Measurements from ENCODE around the gene RFC4. TPM values are rescaled to one million over a fixed set of nuclear protein-coding genes. Genes with fewer than 3 reads are reported as not detected.

The RFC4 gene
- total RNA-seq, 1 experiment from 2014 or later, result 70.7 TPM

DNA sequence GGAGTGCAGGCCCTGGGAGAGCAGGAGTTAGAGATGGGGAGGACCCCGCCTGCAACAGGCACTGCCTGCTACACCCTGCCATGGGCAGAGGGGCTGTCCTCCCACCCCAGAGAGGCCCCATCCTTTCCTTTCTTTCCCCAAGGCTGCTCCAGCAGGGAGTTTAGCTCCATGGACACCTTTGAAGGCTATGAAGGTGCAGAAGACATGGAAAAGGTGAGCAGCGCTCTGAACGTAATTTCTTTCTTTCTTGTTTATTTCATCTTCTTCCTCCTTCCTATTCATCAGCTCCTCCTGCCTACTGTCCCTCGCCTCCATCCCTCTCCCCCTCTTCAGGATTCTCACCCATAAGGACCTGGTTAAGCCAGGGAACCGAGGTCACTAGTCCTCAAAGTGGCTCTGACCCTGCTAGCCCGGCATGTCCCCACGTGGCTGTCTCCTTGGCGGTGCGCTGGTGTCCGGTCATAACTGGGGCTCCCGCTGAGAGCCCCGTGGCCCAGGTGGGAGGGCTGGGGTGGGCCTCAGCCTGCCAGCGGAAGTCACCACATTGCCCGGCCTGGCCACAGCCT, 20.2 kb upstream of the RFC4 start:
- Histone ChIP-seq H3K4me1 (ENCODE audit: control insufficient read depth, insufficient read depth, low read length) (0 out of 2 replicates have a peak, but pooled peaks cover 3% of the 10 kb centered on the region), H3K36me3 (ENCODE audit: control insufficient read depth, insufficient read depth, low read length) (no peaks in the 10 kb centered on the region; the same call in 1 of the 2 replicates), H3K4me3 (ENCODE audit: low read depth in 2 of 2, low read length in 2 of 2) (peak overlapping the region; percentile 46 to 65), H3K9me3 (ENCODE audit: control insufficient read depth, insufficient read depth, low read depth, low read length) (no peaks in the 10 kb centered on the region), H3K27me3 (ENCODE audit: control insufficient read depth, insufficient read depth, low read length) (peaks cover 36% of the 10 kb centered on the region), H3K27ac (ENCODE audit: low read length) (no peak overlapping the region; the same call in 1 of the 2 replicates)
- intact Hi-C loops (cut with micrococcal nuclease; ENCODE audit: unreplicated experiment), result no loop called here
- POLR2A ChIA-PET, result no interaction called here
- ATAC-seq (0 out of 2 replicates have a peak, but pooled peaks have one; percentile 2), DNase-seq (ENCODE audit: low read depth, low spot score) (no peak)
- CTCF ChIA-PET, result no interaction called here
- in situ Hi-C loops (cut with HindIII; ENCODE audit: low pct_unique_long_range_greater_than_20kb, low sequenced_read_pairs), result no loop called here
- TF ChIP-seq, protein P1, sequence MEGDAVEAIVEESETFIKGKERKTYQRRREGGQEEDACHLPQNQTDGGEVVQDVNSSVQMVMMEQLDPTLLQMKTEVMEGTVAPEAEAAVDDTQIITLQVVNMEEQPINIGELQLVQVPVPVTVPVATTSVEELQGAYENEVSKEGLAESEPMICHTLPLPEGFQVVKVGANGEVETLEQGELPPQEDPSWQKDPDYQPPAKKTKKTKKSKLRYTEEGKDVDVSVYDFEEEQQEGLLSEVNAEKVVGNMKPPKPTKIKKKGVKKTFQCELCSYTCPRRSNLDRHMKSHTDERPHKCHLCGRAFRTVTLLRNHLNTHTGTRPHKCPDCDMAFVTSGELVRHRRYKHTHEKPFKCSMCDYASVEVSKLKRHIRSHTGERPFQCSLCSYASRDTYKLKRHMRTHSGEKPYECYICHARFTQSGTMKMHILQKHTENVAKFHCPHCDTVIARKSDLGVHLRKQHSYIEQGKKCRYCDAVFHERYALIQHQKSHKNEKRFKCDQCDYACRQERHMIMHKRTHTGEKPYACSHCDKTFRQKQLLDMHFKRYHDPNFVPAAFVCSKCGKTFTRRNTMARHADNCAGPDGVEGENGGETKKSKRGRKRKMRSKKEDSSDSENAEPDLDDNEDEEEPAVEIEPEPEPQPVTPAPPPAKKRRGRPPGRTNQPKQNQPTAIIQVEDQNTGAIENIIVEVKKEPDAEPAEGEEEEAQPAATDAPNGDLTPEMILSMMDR (IDR thresholded peaks at IDR 0.05), result no peak
- TF ChIP-seq, protein P2, sequence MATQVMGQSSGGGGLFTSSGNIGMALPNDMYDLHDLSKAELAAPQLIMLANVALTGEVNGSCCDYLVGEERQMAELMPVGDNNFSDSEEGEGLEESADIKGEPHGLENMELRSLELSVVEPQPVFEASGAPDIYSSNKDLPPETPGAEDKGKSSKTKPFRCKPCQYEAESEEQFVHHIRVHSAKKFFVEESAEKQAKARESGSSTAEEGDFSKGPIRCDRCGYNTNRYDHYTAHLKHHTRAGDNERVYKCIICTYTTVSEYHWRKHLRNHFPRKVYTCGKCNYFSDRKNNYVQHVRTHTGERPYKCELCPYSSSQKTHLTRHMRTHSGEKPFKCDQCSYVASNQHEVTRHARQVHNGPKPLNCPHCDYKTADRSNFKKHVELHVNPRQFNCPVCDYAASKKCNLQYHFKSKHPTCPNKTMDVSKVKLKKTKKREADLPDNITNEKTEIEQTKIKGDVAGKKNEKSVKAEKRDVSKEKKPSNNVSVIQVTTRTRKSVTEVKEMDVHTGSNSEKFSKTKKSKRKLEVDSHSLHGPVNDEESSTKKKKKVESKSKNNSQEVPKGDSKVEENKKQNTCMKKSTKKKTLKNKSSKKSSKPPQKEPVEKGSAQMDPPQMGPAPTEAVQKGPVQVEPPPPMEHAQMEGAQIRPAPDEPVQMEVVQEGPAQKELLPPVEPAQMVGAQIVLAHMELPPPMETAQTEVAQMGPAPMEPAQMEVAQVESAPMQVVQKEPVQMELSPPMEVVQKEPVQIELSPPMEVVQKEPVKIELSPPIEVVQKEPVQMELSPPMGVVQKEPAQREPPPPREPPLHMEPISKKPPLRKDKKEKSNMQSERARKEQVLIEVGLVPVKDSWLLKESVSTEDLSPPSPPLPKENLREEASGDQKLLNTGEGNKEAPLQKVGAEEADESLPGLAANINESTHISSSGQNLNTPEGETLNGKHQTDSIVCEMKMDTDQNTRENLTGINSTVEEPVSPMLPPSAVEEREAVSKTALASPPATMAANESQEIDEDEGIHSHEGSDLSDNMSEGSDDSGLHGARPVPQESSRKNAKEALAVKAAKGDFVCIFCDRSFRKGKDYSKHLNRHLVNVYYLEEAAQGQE (IDR thresholded peaks at IDR 0.05; ENCODE audit: insufficient read depth in 1 of 2, low read depth in 2 of 2, low read length in 1 of 2), result no peak
- TF ChIP-seq TCF7L2 (IDR thresholded peaks at IDR 0.05; ENCODE audit: low read depth, low read length), result no peak
- TF ChIP-seq POLR2AphosphoS5 (IDR thresholded peaks at IDR 0.05; ENCODE audit: low read depth, low read length), result no peak
- TF ChIP-seq SIN3A (IDR thresholded peaks at IDR 0.05; ENCODE audit: borderline replicate concordance, insufficient read depth, low read depth, low read length), result no peak
- no TSS peak for BruUV-seq (replicated peaks)

DNA sequence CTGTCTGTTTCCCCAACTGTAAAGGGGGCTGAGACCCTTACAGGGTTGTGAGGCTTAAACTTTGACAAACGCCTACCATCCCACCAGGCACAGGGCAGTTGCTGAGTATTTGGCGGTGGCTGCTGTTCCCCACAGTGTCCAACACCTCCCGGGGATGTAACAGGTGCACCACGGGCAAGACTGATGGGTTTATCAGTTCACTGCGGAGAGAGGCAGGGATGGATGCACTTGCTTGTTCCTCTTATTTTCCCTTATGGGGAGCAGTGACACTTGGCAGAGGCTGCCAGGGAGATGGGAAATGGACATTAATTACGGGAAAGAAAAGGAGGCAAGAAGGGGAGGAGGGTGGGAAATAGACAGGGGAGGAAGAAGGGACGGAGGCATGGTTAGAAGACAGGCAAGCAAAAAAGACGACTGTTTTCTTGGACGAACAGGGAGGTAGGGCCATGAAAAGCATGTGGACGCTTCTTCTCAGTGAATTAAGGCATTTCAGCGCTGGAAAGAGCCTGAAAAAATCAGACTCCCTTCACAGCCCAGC, 19.7 kb upstream of the RFC4 start:
- DNase-seq (ENCODE audit: low read depth, low spot score) (no peak), ATAC-seq (no peak)
- no peaks in the 10 kb centered on the region for H3K9me3 ChIP-seq (ENCODE audit: control insufficient read depth, insufficient read depth, low read depth, low read length)
- no peak for TF ChIP-seq TCF7L2 (IDR thresholded peaks at IDR 0.05; ENCODE audit: low read depth, low read length)
- TF ChIP-seq, protein P1 (IDR thresholded peaks at IDR 0.05), result no peak
- no peak for TF ChIP-seq POLR2AphosphoS5 (IDR thresholded peaks at IDR 0.05; ENCODE audit: low read depth, low read length)
- no peak for TF ChIP-seq SIN3A (IDR thresholded peaks at IDR 0.05; ENCODE audit: borderline replicate concordance, insufficient read depth, low read depth, low read length)
- TF ChIP-seq, protein P2 (IDR thresholded peaks at IDR 0.05; ENCODE audit: insufficient read depth in 1 of 2, low read depth in 2 of 2, low read length in 1 of 2), result no peak
- in situ Hi-C loops (cut with HindIII; ENCODE audit: low pct_unique_long_range_greater_than_20kb, low sequenced_read_pairs), result no loop called here
- TSS peak; percentile 86 for BruUV-seq (replicated peaks)
- H3K27me3 ChIP-seq (ENCODE audit: control insufficient read depth, insufficient read depth, low read length), result peaks cover 33% of the 10 kb centered on the region
- CTCF ChIA-PET, result no interaction called here
- H3K4me1 ChIP-seq (ENCODE audit: control insufficient read depth, insufficient read depth, low read length), result 0 out of 2 replicates have a peak, but pooled peaks cover 3% of the 10 kb centered on the region
- POLR2A ChIA-PET, result no interaction called here
- no peak overlapping the region for H3K4me3 ChIP-seq (ENCODE audit: low read depth in 2 of 2, low read length in 2 of 2)
- no peaks in the 10 kb centered on the region; the same call in 1 of the 2 replicates for H3K36me3 ChIP-seq (ENCODE audit: control insufficient read depth, insufficient read depth, low read length)
- no peak overlapping the region for H3K27ac ChIP-seq (ENCODE audit: low read length)
- intact Hi-C loops (cut with micrococcal nuclease; ENCODE audit: unreplicated experiment), result no loop called here

Measured in Panc1 (cell line).